ENCODE data around the gene PPP1R27. TPM values are rescaled to one million over a fixed set of nuclear protein-coding genes. Genes with fewer than 3 reads are reported as not detected.

PPP1R27 gene
- total and polyA plus RNA-seq, 9 of the 15 experiments (the other 6 are each of a cell fraction or from before 2014, with no cell fraction given) = 0.29 to 6.9 (median 1.5) TPM; not detected in 2

- TF ChIP-seq E2F6 (IDR thresholded peaks at IDR 0.05; ENCODE audit: borderline replicate concordance in 1 of 2, extremely low read depth in 1 of 2, insufficient read depth in 1 of 2, insufficient read length in 1 of 2, low read depth in 1 of 2, low read length in 1 of 2, poor library complexity in 1 of 2, severe bottlenecking in 1 of 2) = peak; percentile 66 to 67
- peak; percentile 99 for TF ChIP-seq FOXJ2 (tag; IDR thresholded peaks at IDR 0.05)
- TF ChIP-seq STAT6 (CRISPR knock-in tag; IDR thresholded peaks at IDR 0.05) = peak; percentile 23; the same call in 1 of the 2 replicates
- TF ChIP-seq PBX2 (CRISPR knock-in tag; IDR thresholded peaks at IDR 0.05; ENCODE audit: low read depth) = no peak
- peak; percentile 47 for TF ChIP-seq PBX2 (tag; conservative IDR thresholded peaks at IDR 0.05; ENCODE audit: low read depth)
- peak; percentile 95; the same call in 1 of the 2 replicates for TF ChIP-seq NR4A1 (CRISPR knock-in tag; IDR thresholded peaks at IDR 0.05)
- peak; percentile 98 for TF ChIP-seq NR4A1 (tag; IDR thresholded peaks at IDR 0.05)
- peak; percentile 90; the same call in 1 of the 2 replicates for TF ChIP-seq FOXO4 (CRISPR knock-in tag; IDR thresholded peaks at IDR 0.05)
- TF ChIP-seq NRF1 (conservative IDR thresholded peaks at IDR 0.05 in 1 of 2, IDR thresholded peaks at IDR 0.05 in 1 of 2) = peak; percentile 97 to 98
- TF ChIP-seq USF1 (CRISPR knock-in tag; IDR thresholded peaks at IDR 0.05) = peak; percentile 65
- TF ChIP-seq BMI1 (IDR thresholded peaks at IDR 0.05; ENCODE audit: low read length) = no peak
- no peak for TF ChIP-seq BCOR (IDR thresholded peaks at IDR 0.05)
- TF ChIP-seq ZNF644 (tag; IDR thresholded peaks at IDR 0.05; ENCODE audit: low read depth) = peak; percentile 100
- TF ChIP-seq EP300 (IDR thresholded peaks at IDR 0.05; ENCODE audit: low read length) = no peak
- no peak for TF ChIP-seq ZBTB34 (CRISPR knock-in tag; IDR thresholded peaks at IDR 0.05)
Observed at GRCh38 chr17:81860756-81861568, 26.1 kb upstream of the PPP1R27 start (continued).
